Loucy (cell line): Measurements from ENCODE around the gene CAPN3.

Experiments
- CTCF ChIP-seq: fragments of 200-600 bp; sonication (generic); conservative IDR thresholded peaks from 2 replicates; pipeline ENCODE4 v1.5.1; 2014; ENCODE audit warnings: mild to moderate bottlenecking, antibody characterized with exemption, low read length
- EZH2phosphoT487 ChIP-seq: fragments of 200-600 bp; IDR thresholded peaks from 2 replicates; pipeline ENCODE4 v1.6.1; 2018; ENCODE audit warnings: antibody characterized with exemption, mild to moderate bottlenecking, moderate library complexity, borderline replicate concordance

- TF ChIP-seq CTCF: no peak
- no peak for TF ChIP-seq EZH2phosphoT487
Measured at GRCh38 chr15:42344763-42345162, 14.5 kb upstream of the CAPN3 start.
